Gastrocnemius medialis (tissue), 4 donors: ENCODE data around the gene B4GALT1. TPM values are rescaled to one million over a fixed set of nuclear protein-coding genes. Genes with fewer than 3 reads are reported as not detected.
"Not testable (repeated sequence)": the region's sequence is repeated elsewhere in the genome, so short reads cannot be mapped to it uniquely, and the experiment has no call there.

Experiments
- ATAC-seq, 2 donors: fragments of 150-250 bp; one replicate each; pipeline ENCODE4 v1.9.1; 2016
- DNase-seq, 2 donors: peaks; one replicate each; pipeline ENCODE4 v3.0.0-alpha.2; 2019
- H3K27ac ChIP-seq, 4 donors: fragments of 200-600 bp; sonication (generic); 1 replicate in 1 of 4; 2 replicates in 3 of 4; pipeline ENCODE4 v1.5.1; 2016 to 2018; ENCODE audit warnings: mild to moderate bottlenecking in 2 of 4, moderate library complexity in 1 of 4
- H3K27me3 ChIP-seq, 3 donors: fragments of 200-600 bp; sonication (generic) in 2 of 3; 1 replicate in 1 of 3; 2 replicates in 2 of 3; pipeline versions ENCODE4 v1.5.1 to v1.6.0; 2016 to 2019; ENCODE audit warnings: mild to moderate bottlenecking in 1 of 3, moderate library complexity in 1 of 3
- H3K36me3 ChIP-seq, 2 donors: fragments of 200-600 bp; sonication (generic) in 1 of 2; one replicate each; pipeline ENCODE4 v1.5.1; 2017 to 2018
- H3K4me1 ChIP-seq, 2 donors: fragments of 200-600 bp; sonication (generic) in 1 of 2; one replicate each; pipeline ENCODE4 v1.5.1; 2016 to 2017; ENCODE audit warnings: mild to moderate bottlenecking in 2 of 2
- H3K4me3 ChIP-seq, 4 donors: fragments of 200-600 bp; sonication (generic) in 3 of 4; 1 replicate in 1 of 4; 2 replicates in 3 of 4; pipeline ENCODE4 v1.5.1; 2016 to 2019; ENCODE audit warnings: mild to moderate bottlenecking in 2 of 4
- H3K9me3 ChIP-seq, 3 donors: fragments of 200-600 bp; sonication (generic) in 2 of 3; 1 replicate in 1 of 3; 2 replicates in 2 of 3; pipeline ENCODE4 v1.5.1; 2016 to 2019
- CTCF ChIP-seq, 5 experiments: fragments of 450-650 bp in 3 of 5; fragments of 200-600 bp in 2 of 5; sonication (generic) in 2 of 5; IDR thresholded peaks in 4 of 5; conservative IDR thresholded peaks in 1 of 5; 1 replicate in 4 of 5; 2 replicates in 1 of 5; pipeline ENCODE4 v1.5.1; 2016 to 2019; ENCODE audit warnings: antibody characterized with exemption in 5 of 5, mild to moderate bottlenecking in 3 of 5, moderate library complexity in 3 of 5
- POLR2A ChIP-seq, 2 donors: fragments of 450-650 bp; IDR thresholded peaks; one replicate each; pipeline ENCODE4 v1.6.1; 2017; ENCODE audit warnings: antibody characterized with exemption in 2 of 2, mild to moderate bottlenecking in 2 of 2, moderate library complexity in 2 of 2
- in situ Hi-C, 4 donors: fragments of 200-750 bp; cut with MboI; loops; one replicate each; pipeline versions ENCODE4 v1.15.0 to v1.8.0; 2017; ENCODE audit warnings: low sequenced_read_pairs in 4 of 4
- intact Hi-C: fragments of 100-400 bp; cut with DNase I; formaldehyde crosslinking; loops from one replicate; pipeline ENCODE4 v1.15.1; 2023; ENCODE audit warnings: low total_unique reads
- total RNA-seq, 4 donors: library from RNA; depleted of rRNA; stranded (reverse); fragments of >200 nt; gene quantifications; one replicate each; pipeline versions ENCODE4 v1.1.0 to v1.2.3, GENCODE V29; 2016

Gene B4GALT1
- total RNA-seq, 4 donors from 2014 or later = 24.2 to 56.2 (median 42.7) TPM

DNA sequence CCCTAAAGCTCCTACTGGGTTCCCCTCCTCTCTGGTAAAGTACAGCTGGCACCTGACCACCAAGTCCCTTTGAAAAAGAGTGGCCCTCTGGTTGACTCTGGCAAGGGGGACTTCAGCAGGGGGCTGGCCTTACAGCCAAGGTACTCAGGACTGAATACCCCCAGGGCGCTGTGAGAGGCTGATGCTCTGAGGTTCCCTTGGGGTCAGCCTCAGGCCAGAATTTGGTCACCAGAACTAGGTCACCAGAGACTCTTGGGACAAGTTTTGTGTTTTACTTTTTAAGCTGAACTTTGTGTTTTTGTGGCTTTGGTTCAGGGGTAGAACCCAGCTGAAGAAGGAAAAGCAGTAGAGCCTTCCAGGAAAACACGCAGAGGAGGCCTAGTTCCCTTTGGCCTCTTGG lies 67.4 kb downstream of the B4GALT1 start:
- Histone ChIP-seq H3K4me1 (peaks cover 9 to 17% of the 10 kb centered on the region in 2 donors), H3K27ac (no peak overlapping the region), H3K27me3 (no peaks in the 10 kb centered on the region), H3K36me3 (no peaks in the 10 kb centered on the region), H3K4me3 (no peak overlapping the region), H3K9me3 (no peaks in the 10 kb centered on the region)
- DNase-seq (no peak), ATAC-seq (no peak)
- no peak for TF ChIP-seq POLR2A (IDR thresholded peaks at IDR 0.05)
- TF ChIP-seq CTCF (IDR thresholded peaks at IDR 0.05 in 4 of 5, conservative IDR thresholded peaks at IDR 0.05 in 1 of 5) = no peak
- in situ Hi-C loops = no loop called here
- intact Hi-C loops = loop anchor here (5.0 kb wide), 1 partner anchor 128 kb away; no protein-coding TSS in a partner anchor

GRCh38 chr9:33097192-33097591 lies 69.9 kb downstream of the B4GALT1 start:
- Histone ChIP-seq H3K4me3 (no peak overlapping the region), H3K9me3 (no peaks in the 10 kb centered on the region), H3K27ac (no peak overlapping the region), H3K4me1 (peaks cover 8 to 11% of the 10 kb centered on the region in 2 donors), H3K27me3 (no peaks in the 10 kb centered on the region), H3K36me3 (no peaks in the 10 kb centered on the region)
- no peak for DNase-seq
- TF ChIP-seq CTCF (IDR thresholded peaks at IDR 0.05 in 4 of 5, conservative IDR thresholded peaks at IDR 0.05 in 1 of 5) = no peak
- no peak for TF ChIP-seq POLR2A (IDR thresholded peaks at IDR 0.05)
- intact Hi-C loops (loop anchor here (2.0 kb wide), 1 partner anchor 14 kb away; no protein-coding TSS in a partner anchor), in situ Hi-C loops (no loop called here)
- no peak for ATAC-seq

DNA sequence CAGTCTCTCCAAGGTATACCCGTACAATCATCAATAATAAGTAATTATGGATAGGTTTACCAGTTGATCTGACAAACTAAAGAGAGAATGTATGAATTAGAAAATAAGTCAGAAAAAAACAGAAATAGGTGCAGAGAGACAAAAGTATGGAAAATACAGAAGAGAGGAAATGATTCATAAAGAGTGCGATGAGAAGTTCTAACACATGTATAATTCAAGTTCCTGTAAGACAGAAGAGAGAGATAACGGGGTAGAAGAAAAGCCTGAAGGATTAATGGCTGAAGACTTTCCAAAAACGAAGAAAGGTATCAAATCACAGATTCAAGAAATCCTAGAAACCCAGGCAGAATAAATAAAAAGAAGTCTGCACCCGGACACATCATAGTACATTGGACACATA lies 74.5 kb downstream of the B4GALT1 start:
- H3K27me3 ChIP-seq = no peaks in the 10 kb centered on the region
- no peak for TF ChIP-seq POLR2A (IDR thresholded peaks at IDR 0.05)
- no peak for TF ChIP-seq CTCF (IDR thresholded peaks at IDR 0.05 in 4 of 5, conservative IDR thresholded peaks at IDR 0.05 in 1 of 5)
- in situ Hi-C loops (no loop called here), intact Hi-C loops (no loop called here)
- H3K27ac ChIP-seq = no peak overlapping the region
- ATAC-seq (no peak), DNase-seq (no peak)
- H3K36me3 ChIP-seq = no peaks in the 10 kb centered on the region
- H3K4me1 ChIP-seq = no peaks in the 10 kb centered on the region
- no peak overlapping the region for H3K4me3 ChIP-seq
- no peaks in the 10 kb centered on the region for H3K9me3 ChIP-seq

DNA sequence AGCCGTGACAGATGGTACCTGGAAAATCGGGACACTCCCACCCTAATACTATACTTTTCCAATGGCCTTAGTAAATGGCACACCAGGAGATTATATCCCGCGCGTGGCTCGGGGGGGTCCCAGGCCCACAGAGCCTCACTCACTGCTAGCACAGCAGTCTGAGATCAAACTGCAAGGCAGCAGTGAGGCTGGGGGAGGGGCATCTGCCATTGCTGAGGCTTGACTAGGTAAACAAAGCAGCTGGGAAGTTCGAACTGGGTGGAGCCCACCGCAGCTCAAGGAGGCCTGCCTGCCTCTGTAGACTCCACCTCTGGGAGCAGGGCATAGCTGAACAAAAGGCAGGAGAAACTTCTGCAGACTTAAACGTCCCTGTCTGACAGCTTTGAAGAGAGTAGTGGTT lies 81.5 kb downstream of the B4GALT1 start:
- DNase-seq, in situ Hi-C loops: not testable (repeated sequence)
- intact Hi-C loops = loop anchor here (1.0 kb wide), 1 partner anchor 137 kb away; no protein-coding TSS in a partner anchor

DNA sequence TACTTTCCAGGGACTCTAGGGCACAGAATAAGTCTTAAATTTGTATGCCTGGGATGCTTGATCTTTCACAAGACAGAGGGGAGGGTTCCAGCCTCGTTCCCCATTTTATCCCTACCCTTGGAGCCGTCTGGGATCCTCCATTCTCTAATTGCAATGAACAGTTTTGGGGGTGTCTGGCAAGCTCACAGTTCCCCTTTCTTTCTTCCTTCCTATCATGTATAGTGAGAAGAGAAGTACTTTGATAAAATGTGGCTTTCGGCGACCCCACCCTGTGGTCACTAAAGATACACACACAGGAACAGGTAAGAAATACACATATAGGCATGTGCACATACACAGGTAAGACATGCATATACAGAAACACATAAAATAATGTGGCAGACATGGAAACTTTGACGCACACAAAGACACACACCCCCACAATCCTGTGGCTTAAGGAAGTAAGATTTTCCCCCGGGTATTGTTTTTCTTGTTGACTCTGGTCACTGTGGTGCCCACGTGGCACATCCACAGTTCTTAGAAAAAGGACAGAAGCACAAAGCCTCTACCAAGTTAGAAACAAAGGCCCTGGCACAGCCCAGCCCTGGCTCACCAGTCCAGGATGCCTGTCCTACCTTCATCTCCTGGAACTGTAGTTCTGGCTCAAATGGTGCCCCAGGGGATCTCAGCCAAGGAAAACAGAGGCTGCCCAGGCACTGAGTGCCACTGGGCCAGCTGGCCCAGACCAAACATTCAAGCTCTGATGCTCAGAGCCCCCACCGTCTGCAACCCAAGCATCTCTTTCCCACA lies 84.4 kb downstream of the B4GALT1 start:
- H3K9me3 ChIP-seq = no peaks in the 10 kb centered on the region
- H3K4me3 ChIP-seq = no peak overlapping the region
- no peak for TF ChIP-seq POLR2A (IDR thresholded peaks at IDR 0.05)
- no peak for TF ChIP-seq CTCF (IDR thresholded peaks at IDR 0.05 in 4 of 5, conservative IDR thresholded peaks at IDR 0.05 in 1 of 5)
- in situ Hi-C loops (loop anchor here (5.0 kb wide), 2 partner anchors 90 to 145 kb away; no protein-coding TSS in a partner anchor), intact Hi-C loops (loop anchor here (2.0 kb wide), 1 partner anchor 14 kb away; no protein-coding TSS in a partner anchor)
- no peaks in the 10 kb centered on the region for H3K27me3 ChIP-seq
- H3K27ac ChIP-seq = no peak overlapping the region
- DNase-seq = no peak
- H3K36me3 ChIP-seq = no peaks in the 10 kb centered on the region
- peaks cover 5 to 9% of the 10 kb centered on the region in 2 donors for H3K4me1 ChIP-seq
- no peak for ATAC-seq

More for the DNA sequence above, 81.5 kb downstream of the B4GALT1 start:
- H3K27me3 ChIP-seq, H3K4me3 ChIP-seq, H3K27ac ChIP-seq, H3K36me3 ChIP-seq, H3K9me3 ChIP-seq, ATAC-seq, H3K4me1 ChIP-seq: not testable (repeated sequence)
